Measurements from ENCODE around the gene PKMYT1.

GRCh38 chr16:2955779-2956578 is 24.3 kb downstream of the PKMYT1 start:
- TF ChIP-seq EZH2 (IDR thresholded peaks at IDR 0.05; ENCODE audit: borderline replicate concordance) (no peak), CTCF (IDR thresholded peaks at IDR 0.05; ENCODE audit: poor library complexity) (no peak), EZH2phosphoT487 (IDR thresholded peaks at IDR 0.05; ENCODE audit: low read depth, severe bottlenecking, unreplicated experiment) (no peak)

Measured in hepatocyte (in vitro differentiated cells).